ENCODE results near the gene TAS2R41. TPM values are rescaled to one million over a fixed set of nuclear protein-coding genes. Genes with fewer than 3 reads are reported as not detected.
A peak's percentile ranks its signal among the peaks of the same experiment; 100 is the strongest.

Gene TAS2R41
- polyA plus RNA-seq, 3 donors: 0.19 TPM; not detected in 2

GRCh38 chr7:143459359-143459758 is 18.3 kb upstream of the TAS2R41 start:
- H3K4me1 ChIP-seq (ENCODE audit: control insufficient read depth in 1 of 2, insufficient read depth in 2 of 2, low read length in 2 of 2): peaks cover 30 to 40% of the 10 kb centered on the region in 2 donors
- peaks cover 0 to 4% of the 10 kb centered on the region in 2 donors for H3K36me3 Mint-ChIP-seq
- H3K4me3 ChIP-seq (replicated peaks in 1 of 3; ENCODE audit: low read depth in 2 of 3, low read length in 3 of 3): no peak overlapping the region
- H3K27ac Mint-ChIP-seq: peak overlapping the region in 5 of 7 donors; percentile 57 to 92 (median 77)
- intact Hi-C loops (cut with micrococcal nuclease): no loop called here
- H3K9me3 Mint-ChIP-seq: peaks cover 0 to 9% (median 2%) of the 10 kb centered on the region in 7 donors
- no peak for TF ChIP-seq CTCF (IDR thresholded peaks at IDR 0.05)
- WGBS (ENCODE audit: insufficient coverage): 100% methylated on average over 1 of the region's 1 CpG
- peak overlapping the region; percentile 31 for H2AFZ ChIP-seq (ENCODE audit: insufficient read depth, low read depth, low read length, poor library complexity, severe bottlenecking)
- H3K27me3 Mint-ChIP-seq (ENCODE audit: low read depth in 3 of 3): no peaks in the 10 kb centered on the region
- H3K4me2 ChIP-seq (replicated peaks; ENCODE audit: extremely low read depth, low read length, poor library complexity, severe bottlenecking): no peak overlapping the region
- no peaks in the 10 kb centered on the region for H3K27me3 ChIP-seq (ENCODE audit: control insufficient read depth in 2 of 2, insufficient read depth in 2 of 2, low read length in 2 of 2)
- peaks cover 9% of the 10 kb centered on the region for H3K79me2 ChIP-seq (ENCODE audit: insufficient read depth, low read length)
- H3K4me1 Mint-ChIP-seq: peaks cover 46% of the 10 kb centered on the region
- no peak overlapping the region for H3K4me3 Mint-ChIP-seq
- peaks cover 0 to 5% of the 10 kb centered on the region in 2 donors for H3K9me3 ChIP-seq (replicated peaks in 1 of 2; ENCODE audit: control insufficient read depth in 1 of 2, insufficient read depth in 1 of 2, low read length in 2 of 2)
- peak overlapping the region in 1 of 2 donors; percentile 82 for H3K27ac ChIP-seq (ENCODE audit: low read depth in 1 of 2, low read length in 2 of 2)
- no peak for DNase-seq
- no peaks in the 10 kb centered on the region for H3K36me3 ChIP-seq (replicated peaks in 1 of 2; ENCODE audit: control insufficient read depth in 1 of 2, insufficient read depth in 2 of 2, low read length in 2 of 2)
- H3K9ac ChIP-seq (ENCODE audit: insufficient read depth, low read length, poor library complexity, severe bottlenecking): no peak overlapping the region
- H4K20me1 ChIP-seq (ENCODE audit: insufficient read depth, low read length): no peaks in the 10 kb centered on the region

- Histone ChIP-seq H3K4me3 (replicated peaks in 1 of 3; ENCODE audit: low read depth in 2 of 3, low read length in 3 of 3) (no peak overlapping the region), H3K79me2 (ENCODE audit: insufficient read depth, low read length) (peaks cover 15% of the 10 kb centered on the region), H3K9ac (ENCODE audit: insufficient read depth, low read length, poor library complexity, severe bottlenecking) (no peak overlapping the region), H3K9me3 (replicated peaks in 1 of 2; ENCODE audit: control insufficient read depth in 1 of 2, insufficient read depth in 1 of 2, low read length in 2 of 2) (peaks cover 0 to 5% of the 10 kb centered on the region in 2 donors), H3K27ac (ENCODE audit: low read depth in 1 of 2, low read length in 2 of 2) (no peak overlapping the region), H4K20me1 (ENCODE audit: insufficient read depth, low read length) (no peaks in the 10 kb centered on the region), H3K4me1 (ENCODE audit: control insufficient read depth in 1 of 2, insufficient read depth in 2 of 2, low read length in 2 of 2) (peaks cover 30 to 40% of the 10 kb centered on the region in 2 donors), H3K36me3 (replicated peaks in 1 of 2; ENCODE audit: control insufficient read depth in 1 of 2, insufficient read depth in 2 of 2, low read length in 2 of 2) (no peaks in the 10 kb centered on the region), H2AFZ (ENCODE audit: insufficient read depth, low read depth, low read length, poor library complexity, severe bottlenecking) (no peak overlapping the region), H3K27me3 (ENCODE audit: control insufficient read depth in 2 of 2, insufficient read depth in 2 of 2, low read length in 2 of 2) (no peaks in the 10 kb centered on the region), H3K4me2 (replicated peaks; ENCODE audit: extremely low read depth, low read length, poor library complexity, severe bottlenecking) (no peak overlapping the region)
- 83% methylated on average over 2 of the region's 4 CpGs for WGBS (ENCODE audit: insufficient coverage)
- DNase-seq: no peak
- peaks cover 4 to 7% of the 10 kb centered on the region in 2 donors for H3K36me3 Mint-ChIP-seq
- peaks cover 46% of the 10 kb centered on the region for H3K4me1 Mint-ChIP-seq
- TF ChIP-seq CTCF (IDR thresholded peaks at IDR 0.05): no peak
- no peak overlapping the region for H3K4me3 Mint-ChIP-seq
- H3K9me3 Mint-ChIP-seq: peaks cover 0 to 9% (median 2%) of the 10 kb centered on the region in 7 donors
- intact Hi-C loops (cut with micrococcal nuclease): no loop called here
- no peaks in the 10 kb centered on the region for H3K27me3 Mint-ChIP-seq (ENCODE audit: low read depth in 3 of 3)
- peak overlapping the region in 1 of 7 donors; percentile 54 for H3K27ac Mint-ChIP-seq
Measured at GRCh38 chr7:143460271-143460979, 17.2 kb upstream of the TAS2R41 start.
